Mammary epithelial cell (primary cell): Measurements from ENCODE around the gene TMEM151A.

ENCODE experiments used
- EZH2 ChIP-seq: IDR thresholded peaks from 2 replicates; pipeline ENCODE4 v1.6.1; 2012; ENCODE audit warnings: low read length, inconsistent platforms, borderline replicate concordance
- TF ChIP-seq, protein P1 (sequence below), 2 donors: IDR thresholded peaks in 1 of 2; conservative IDR thresholded peaks in 1 of 2; 2 replicates each; pipeline ENCODE4 v1.5.1; 2011 to 2012; ENCODE audit warnings: inconsistent platforms in 2 of 2, low read length in 2 of 2, mild to moderate bottlenecking in 2 of 2, control low read depth in 1 of 2, low read depth in 1 of 2; ENCODE audit not compliant: insufficient read depth in 1 of 2; ENCODE audit errors: extremely low read depth in 1 of 2

DNA sequence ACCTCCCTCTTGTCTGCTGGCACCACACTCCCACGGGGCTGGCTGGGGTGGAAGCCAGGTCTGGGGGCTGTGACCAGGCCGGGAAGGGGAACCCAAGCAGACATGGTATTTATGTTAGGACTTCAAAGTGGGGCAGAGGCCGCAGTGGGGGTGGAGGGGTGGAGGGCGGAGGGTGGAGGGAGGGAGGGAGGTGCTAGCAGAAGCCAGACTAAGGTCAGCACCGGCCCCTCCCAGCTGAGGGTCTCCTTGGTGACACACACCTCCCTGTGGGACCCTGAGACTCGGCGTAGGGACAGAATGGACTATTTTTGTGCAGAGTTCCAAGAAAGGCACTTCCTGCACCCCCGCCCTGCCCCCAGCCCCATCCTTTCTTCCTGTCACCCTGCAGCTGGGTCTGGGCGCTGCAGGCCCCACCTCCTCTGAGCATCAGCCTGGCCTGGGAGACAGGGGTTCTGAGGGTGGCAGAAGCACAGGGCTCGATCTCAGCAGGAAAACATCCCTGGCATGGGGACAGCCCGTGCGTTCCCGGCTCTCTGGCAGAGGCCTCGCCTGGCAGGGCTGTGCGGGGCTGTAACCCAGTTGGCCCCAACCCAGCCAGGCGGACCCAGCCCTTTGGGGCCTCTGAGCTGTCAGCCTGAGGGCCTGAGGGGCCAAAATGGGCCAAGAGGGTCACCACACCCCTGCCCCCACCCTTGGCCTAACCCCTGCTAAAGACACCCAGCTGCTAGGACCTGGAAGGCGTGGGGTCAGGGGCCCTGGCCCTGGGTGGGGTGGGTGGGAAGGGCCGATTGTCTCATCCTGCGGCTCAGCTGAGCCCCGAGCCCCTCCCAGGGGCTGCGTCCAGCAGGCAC lies 34.8 kb downstream of the TMEM151A start:
- TF ChIP-seq, protein P1, sequence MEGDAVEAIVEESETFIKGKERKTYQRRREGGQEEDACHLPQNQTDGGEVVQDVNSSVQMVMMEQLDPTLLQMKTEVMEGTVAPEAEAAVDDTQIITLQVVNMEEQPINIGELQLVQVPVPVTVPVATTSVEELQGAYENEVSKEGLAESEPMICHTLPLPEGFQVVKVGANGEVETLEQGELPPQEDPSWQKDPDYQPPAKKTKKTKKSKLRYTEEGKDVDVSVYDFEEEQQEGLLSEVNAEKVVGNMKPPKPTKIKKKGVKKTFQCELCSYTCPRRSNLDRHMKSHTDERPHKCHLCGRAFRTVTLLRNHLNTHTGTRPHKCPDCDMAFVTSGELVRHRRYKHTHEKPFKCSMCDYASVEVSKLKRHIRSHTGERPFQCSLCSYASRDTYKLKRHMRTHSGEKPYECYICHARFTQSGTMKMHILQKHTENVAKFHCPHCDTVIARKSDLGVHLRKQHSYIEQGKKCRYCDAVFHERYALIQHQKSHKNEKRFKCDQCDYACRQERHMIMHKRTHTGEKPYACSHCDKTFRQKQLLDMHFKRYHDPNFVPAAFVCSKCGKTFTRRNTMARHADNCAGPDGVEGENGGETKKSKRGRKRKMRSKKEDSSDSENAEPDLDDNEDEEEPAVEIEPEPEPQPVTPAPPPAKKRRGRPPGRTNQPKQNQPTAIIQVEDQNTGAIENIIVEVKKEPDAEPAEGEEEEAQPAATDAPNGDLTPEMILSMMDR (conservative IDR thresholded peaks at IDR 0.05 in 1 of 2, IDR thresholded peaks at IDR 0.05 in 1 of 2; ENCODE audit: extremely low read depth in 1 of 2, insufficient read depth in 1 of 2, low read depth in 1 of 2, low read length in 2 of 2), result no peak
- TF ChIP-seq EZH2, result no peak
